Gastroesophageal sphincter (tissue), 4 donors: ENCODE data around the gene PROK1. TPM values are rescaled to one million over a fixed set of nuclear protein-coding genes. Genes with fewer than 3 reads are reported as not detected.
A peak's percentile ranks its signal among the peaks of the same experiment; 100 is the strongest.

Experiments
- ATAC-seq: fragments of 150-250 bp; one replicate; pipeline ENCODE4 v1.9.1; 2016; ENCODE audit warnings: mild to moderate bottlenecking, moderate library complexity
- H3K27ac ChIP-seq, 4 donors: fragments of 200-600 bp; sonication (generic) in 3 of 4; 1 replicate in 3 of 4; 2 replicates in 1 of 4; pipeline ENCODE4 v1.5.1; 2016 to 2019
- H3K27me3 ChIP-seq: fragments of 200-600 bp; sonication (generic); one replicate; pipeline ENCODE4 v1.5.1; 2019
- H3K36me3 ChIP-seq, 2 donors: fragments of 200-600 bp; sonication (generic); one replicate each; pipeline ENCODE4 v1.5.1; 2019; ENCODE audit warnings: control low read depth in 1 of 2
- H3K4me1 ChIP-seq, 3 donors: fragments of 200-600 bp; sonication (generic); 1 replicate in 2 of 3; 2 replicates in 1 of 3; pipeline ENCODE4 v1.5.1; 2016 to 2019; ENCODE audit warnings: control low read depth in 2 of 3
- H3K4me3 ChIP-seq, 2 donors: fragments of 200-600 bp; sonication (generic); one replicate each; pipeline ENCODE4 v1.5.1; 2019; ENCODE audit warnings: mild to moderate bottlenecking in 1 of 2, moderate library complexity in 1 of 2
- H3K9me3 ChIP-seq, 3 donors: fragments of 200-600 bp; sonication (generic); one replicate each; pipeline ENCODE4 v1.5.1; 2017 to 2019; ENCODE audit warnings: control low read depth in 2 of 3
- CTCF ChIP-seq, 4 experiments: fragments of 200-600 bp in 2 of 4; fragments of 450-650 bp in 2 of 4; sonication (generic) in 1 of 4; IDR thresholded peaks; one replicate each; pipeline ENCODE4 v1.5.1; 2017 to 2019; ENCODE audit warnings: antibody characterized with exemption in 4 of 4, mild to moderate bottlenecking in 2 of 4, moderate library complexity in 2 of 4
- EP300 ChIP-seq: sonication (generic); formaldehyde crosslinking; IDR thresholded peaks from one replicate; pipeline ENCODE4 v1.6.1; 2017; ENCODE audit warnings: antibody characterized with exemption, mild to moderate bottlenecking
- POLR2A ChIP-seq, 2 donors: fragments of 450-650 bp; IDR thresholded peaks; one replicate each; pipeline ENCODE4 v1.6.1; 2017; ENCODE audit warnings: antibody characterized with exemption in 2 of 2, mild to moderate bottlenecking in 2 of 2, moderate library complexity in 1 of 2
- POLR2AphosphoS5 ChIP-seq: sonication (generic); formaldehyde crosslinking; IDR thresholded peaks from one replicate; pipeline ENCODE4 v1.6.1; 2017; ENCODE audit warnings: antibody characterized with exemption
- WGBS, 2 donors: methylation state at CpG; one replicate each; pipeline ENCODE4 v1.1.5; 2018; ENCODE audit warnings: low coverage in 1 of 2; 5-methylcytosine and 5-hydroxymethylcytosine counted together
- total RNA-seq, 4 donors: library from RNA; depleted of rRNA; stranded (reverse); fragments of >200 nt; gene quantifications; one replicate each; pipeline ENCODE4 v1.1.0, GENCODE V29; 2016

Gene PROK1
- total RNA-seq, 4 donors from 2014 or later: 1.1 TPM; not detected in 3

- Histone ChIP-seq H3K36me3 (no peaks in the 10 kb centered on the region), H3K9me3 (no peaks in the 10 kb centered on the region), H3K27ac (peak overlapping the region in 1 of 4 donors; percentile 42), H3K4me3 (no peak overlapping the region), H3K27me3 (peaks cover 12% of the 10 kb centered on the region), H3K4me1 (no peaks in the 10 kb centered on the region)
- TF ChIP-seq POLR2AphosphoS5: peak; percentile 35
- no peak for TF ChIP-seq EP300
- no peak for TF ChIP-seq CTCF (IDR thresholded peaks at IDR 0.05)
- ATAC-seq: peak; percentile 42
- 45 to 65% methylated on average over 4 of the region's 9 CpGs for WGBS, 2 donors
Observed at GRCh38 chr1:110425612-110426152, 25.3 kb upstream of the PROK1 start.

- Histone ChIP-seq H3K27me3 (peaks cover 23% of the 10 kb centered on the region), H3K36me3 (no peaks in the 10 kb centered on the region), H3K9me3 (no peaks in the 10 kb centered on the region), H3K4me1 (no peaks in the 10 kb centered on the region), H3K4me3 (no peak overlapping the region), H3K27ac (no peak overlapping the region)
- TF ChIP-seq POLR2A (IDR thresholded peaks at IDR 0.05) (no peak), EP300 (no peak), CTCF (IDR thresholded peaks at IDR 0.05) (no peak), POLR2AphosphoS5 (no peak)
- 40 to 45% methylated on average over 1 to 2 of the region's 4 CpGs for WGBS, 2 donors
- no peak for ATAC-seq
Observed at GRCh38 chr1:110426854-110427253, 24.1 kb upstream of the PROK1 start.

GRCh38 chr1:110428946-110429345 is 22.0 kb upstream of the PROK1 start:
- no peak for TF ChIP-seq CTCF (IDR thresholded peaks at IDR 0.05)
- TF ChIP-seq POLR2A (IDR thresholded peaks at IDR 0.05): no peak
- no peak for TF ChIP-seq POLR2AphosphoS5
- no peak for TF ChIP-seq EP300
- no peak for ATAC-seq
- H3K4me1 ChIP-seq: no peaks in the 10 kb centered on the region
- 56 to 80% methylated on average over 1 to 4 of the region's 4 CpGs for WGBS, 2 donors
- H3K27ac ChIP-seq: no peak overlapping the region
- H3K4me3 ChIP-seq: no peak overlapping the region
- no peaks in the 10 kb centered on the region for H3K9me3 ChIP-seq
- H3K27me3 ChIP-seq: peaks cover 39% of the 10 kb centered on the region
- no peaks in the 10 kb centered on the region for H3K36me3 ChIP-seq

GRCh38 chr1:110430366-110430765 is 20.6 kb upstream of the PROK1 start:
- Histone ChIP-seq H3K4me1 (no peaks in the 10 kb centered on the region), H3K9me3 (no peaks in the 10 kb centered on the region), H3K4me3 (no peak overlapping the region), H3K36me3 (no peaks in the 10 kb centered on the region), H3K27me3 (peaks cover 43% of the 10 kb centered on the region), H3K27ac (no peak overlapping the region)
- no peak for TF ChIP-seq POLR2A (IDR thresholded peaks at IDR 0.05)
- no peak for TF ChIP-seq EP300
- TF ChIP-seq CTCF (IDR thresholded peaks at IDR 0.05): no peak
- TF ChIP-seq POLR2AphosphoS5: no peak
- 84 to 88% methylated on average over 2 to 3 of the region's 6 CpGs for WGBS, 2 donors
- ATAC-seq: no peak

- no peak for ATAC-seq
- Histone ChIP-seq H3K36me3 (no peaks in the 10 kb centered on the region), H3K27ac (no peak overlapping the region), H3K4me1 (no peaks in the 10 kb centered on the region), H3K27me3 (peaks cover 43% of the 10 kb centered on the region), H3K9me3 (no peaks in the 10 kb centered on the region), H3K4me3 (no peak overlapping the region)
- WGBS, 2 donors: 93% methylated on average over 2 of the region's 4 CpGs; no CpG with 5 or more reads in 1 of the 2 donors
- TF ChIP-seq EP300: no peak
- no peak for TF ChIP-seq POLR2AphosphoS5
- no peak for TF ChIP-seq POLR2A (IDR thresholded peaks at IDR 0.05)
- no peak for TF ChIP-seq CTCF (IDR thresholded peaks at IDR 0.05)
Observed at GRCh38 chr1:110430901-110431300, 20.0 kb upstream of the PROK1 start.
